HL-60 (cell line): ENCODE data around the gene PACRG.

Experiments
- DNase-seq, 2 experiments: peaks; one replicate each; pipeline ENCODE4 v3.0.0-alpha.2; 2010 to 2020; ENCODE audit warnings: low read depth in 1 of 2, low spot score in 1 of 2
- H3K27ac ChIP-seq: fragments of 250-450 bp; sonication (Bioruptor Pico); replicated peaks from 2 replicates; pipeline ENCODE4 v1.5.1; 2020; ENCODE audit warnings: mild to moderate bottlenecking, moderate library complexity
- H3K27me3 ChIP-seq: fragments of 250-450 bp; sonication (Bioruptor Pico); 2 replicates; pipeline ENCODE4 v1.5.1; 2021; ENCODE audit warnings: mild to moderate bottlenecking, moderate library complexity; ENCODE audit not compliant: insufficient read depth, poor library complexity, severe bottlenecking
- H3K4me3 ChIP-seq: replicated peaks from 2 replicates; pipeline ENCODE4 v1.5.1; 2011; ENCODE audit warnings: mild to moderate bottlenecking, control low read depth, low read length; ENCODE audit not compliant: insufficient read depth
- GABPA ChIP-seq: IDR thresholded peaks from 2 replicates; pipeline ENCODE4 v1.6.1; 2012; ENCODE audit warnings: low read depth
- POLR2AphosphoS5 ChIP-seq: IDR thresholded peaks from 2 replicates; pipeline ENCODE4 v1.6.1; 2012; ENCODE audit warnings: low read depth
- SPI1 ChIP-seq: IDR thresholded peaks from 2 replicates; pipeline ENCODE4 v1.6.1; 2012; ENCODE audit warnings: low read depth, mild to moderate bottlenecking, borderline replicate concordance
- TF ChIP-seq, protein P1 (sequence below): IDR thresholded peaks from 2 replicates; pipeline ENCODE4 v1.6.1; 2012; ENCODE audit warnings: low read depth; ENCODE audit not compliant: insufficient replicate concordance
- TF ChIP-seq, protein P2 (sequence below): IDR thresholded peaks from one replicate; pipeline ENCODE4 v1.5.1; 2011; ENCODE audit warnings: low read length, control low read depth, inconsistent platforms; ENCODE audit not compliant: insufficient read depth

The PACRG gene

DNA sequence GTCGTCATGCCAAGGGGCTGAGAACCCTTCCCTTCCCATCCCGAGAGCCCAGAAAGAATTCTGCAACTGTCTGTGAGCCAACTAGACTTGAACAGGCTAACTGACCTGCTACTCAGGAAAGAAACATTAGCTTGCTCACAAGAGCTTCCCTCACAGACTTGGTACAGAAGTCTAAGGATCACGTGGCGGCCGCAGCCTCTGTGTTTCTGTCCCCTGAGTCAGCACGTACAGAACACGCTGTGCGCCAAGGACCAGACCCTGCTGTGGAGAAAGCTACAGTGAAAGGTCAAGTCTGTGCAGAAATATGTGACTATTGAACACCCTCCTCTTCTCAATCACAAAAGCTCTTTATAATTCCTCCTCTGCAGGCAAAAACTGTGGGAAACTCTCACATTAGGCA lies 535.4 kb downstream of the PACRG start:
- DNase-seq: no peak

DNA sequence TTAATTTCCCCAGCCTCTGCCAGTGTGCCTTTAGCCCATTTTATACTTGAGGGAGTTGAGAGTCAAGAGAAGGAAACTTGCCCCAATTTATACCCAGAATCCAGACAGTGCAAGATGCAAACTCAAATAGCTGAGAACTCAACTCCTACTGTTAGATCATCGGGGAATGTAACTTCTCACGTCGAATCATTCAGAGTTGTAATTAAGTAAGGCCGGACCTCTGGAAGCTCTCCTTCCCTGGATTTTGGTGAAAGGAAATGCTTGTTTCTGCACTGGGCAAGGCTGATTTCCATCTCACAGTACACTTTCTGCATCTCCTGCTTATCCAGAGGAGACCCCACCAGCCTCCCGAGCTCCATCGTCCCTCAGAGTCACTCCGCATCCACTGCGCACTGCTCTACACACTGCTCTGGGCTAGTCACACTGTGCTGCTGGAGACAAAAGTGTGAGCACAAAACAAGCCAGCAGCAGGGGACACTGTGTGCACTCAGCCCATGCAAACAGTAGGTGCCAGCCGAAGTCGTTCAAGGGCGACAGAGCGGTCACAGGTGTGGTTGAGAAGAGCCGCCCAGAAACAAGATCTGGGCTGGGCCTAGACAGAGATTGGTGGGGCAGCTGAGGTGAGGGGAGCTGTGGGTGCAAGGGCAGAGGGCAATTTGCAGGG lies 536.4 kb downstream of the PACRG start:
- Histone ChIP-seq H3K27ac (no peak overlapping the region), H3K4me3 (no peak overlapping the region), H3K27me3 (no peaks in the 10 kb centered on the region)
- TF ChIP-seq, protein P1, sequence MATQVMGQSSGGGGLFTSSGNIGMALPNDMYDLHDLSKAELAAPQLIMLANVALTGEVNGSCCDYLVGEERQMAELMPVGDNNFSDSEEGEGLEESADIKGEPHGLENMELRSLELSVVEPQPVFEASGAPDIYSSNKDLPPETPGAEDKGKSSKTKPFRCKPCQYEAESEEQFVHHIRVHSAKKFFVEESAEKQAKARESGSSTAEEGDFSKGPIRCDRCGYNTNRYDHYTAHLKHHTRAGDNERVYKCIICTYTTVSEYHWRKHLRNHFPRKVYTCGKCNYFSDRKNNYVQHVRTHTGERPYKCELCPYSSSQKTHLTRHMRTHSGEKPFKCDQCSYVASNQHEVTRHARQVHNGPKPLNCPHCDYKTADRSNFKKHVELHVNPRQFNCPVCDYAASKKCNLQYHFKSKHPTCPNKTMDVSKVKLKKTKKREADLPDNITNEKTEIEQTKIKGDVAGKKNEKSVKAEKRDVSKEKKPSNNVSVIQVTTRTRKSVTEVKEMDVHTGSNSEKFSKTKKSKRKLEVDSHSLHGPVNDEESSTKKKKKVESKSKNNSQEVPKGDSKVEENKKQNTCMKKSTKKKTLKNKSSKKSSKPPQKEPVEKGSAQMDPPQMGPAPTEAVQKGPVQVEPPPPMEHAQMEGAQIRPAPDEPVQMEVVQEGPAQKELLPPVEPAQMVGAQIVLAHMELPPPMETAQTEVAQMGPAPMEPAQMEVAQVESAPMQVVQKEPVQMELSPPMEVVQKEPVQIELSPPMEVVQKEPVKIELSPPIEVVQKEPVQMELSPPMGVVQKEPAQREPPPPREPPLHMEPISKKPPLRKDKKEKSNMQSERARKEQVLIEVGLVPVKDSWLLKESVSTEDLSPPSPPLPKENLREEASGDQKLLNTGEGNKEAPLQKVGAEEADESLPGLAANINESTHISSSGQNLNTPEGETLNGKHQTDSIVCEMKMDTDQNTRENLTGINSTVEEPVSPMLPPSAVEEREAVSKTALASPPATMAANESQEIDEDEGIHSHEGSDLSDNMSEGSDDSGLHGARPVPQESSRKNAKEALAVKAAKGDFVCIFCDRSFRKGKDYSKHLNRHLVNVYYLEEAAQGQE: no peak
- TF ChIP-seq GABPA: no peak
- TF ChIP-seq POLR2AphosphoS5: no peak
- TF ChIP-seq SPI1: no peak
- TF ChIP-seq, protein P2, sequence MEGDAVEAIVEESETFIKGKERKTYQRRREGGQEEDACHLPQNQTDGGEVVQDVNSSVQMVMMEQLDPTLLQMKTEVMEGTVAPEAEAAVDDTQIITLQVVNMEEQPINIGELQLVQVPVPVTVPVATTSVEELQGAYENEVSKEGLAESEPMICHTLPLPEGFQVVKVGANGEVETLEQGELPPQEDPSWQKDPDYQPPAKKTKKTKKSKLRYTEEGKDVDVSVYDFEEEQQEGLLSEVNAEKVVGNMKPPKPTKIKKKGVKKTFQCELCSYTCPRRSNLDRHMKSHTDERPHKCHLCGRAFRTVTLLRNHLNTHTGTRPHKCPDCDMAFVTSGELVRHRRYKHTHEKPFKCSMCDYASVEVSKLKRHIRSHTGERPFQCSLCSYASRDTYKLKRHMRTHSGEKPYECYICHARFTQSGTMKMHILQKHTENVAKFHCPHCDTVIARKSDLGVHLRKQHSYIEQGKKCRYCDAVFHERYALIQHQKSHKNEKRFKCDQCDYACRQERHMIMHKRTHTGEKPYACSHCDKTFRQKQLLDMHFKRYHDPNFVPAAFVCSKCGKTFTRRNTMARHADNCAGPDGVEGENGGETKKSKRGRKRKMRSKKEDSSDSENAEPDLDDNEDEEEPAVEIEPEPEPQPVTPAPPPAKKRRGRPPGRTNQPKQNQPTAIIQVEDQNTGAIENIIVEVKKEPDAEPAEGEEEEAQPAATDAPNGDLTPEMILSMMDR: no peak
- DNase-seq: no peak

More for the DNA sequence above, 535.4 kb downstream of the PACRG start:
- Histone ChIP-seq H3K4me3 (no peak overlapping the region), H3K27me3 (no peaks in the 10 kb centered on the region), H3K27ac (no peak overlapping the region)
- no peak for TF ChIP-seq GABPA
- TF ChIP-seq, protein P1: no peak

DNA sequence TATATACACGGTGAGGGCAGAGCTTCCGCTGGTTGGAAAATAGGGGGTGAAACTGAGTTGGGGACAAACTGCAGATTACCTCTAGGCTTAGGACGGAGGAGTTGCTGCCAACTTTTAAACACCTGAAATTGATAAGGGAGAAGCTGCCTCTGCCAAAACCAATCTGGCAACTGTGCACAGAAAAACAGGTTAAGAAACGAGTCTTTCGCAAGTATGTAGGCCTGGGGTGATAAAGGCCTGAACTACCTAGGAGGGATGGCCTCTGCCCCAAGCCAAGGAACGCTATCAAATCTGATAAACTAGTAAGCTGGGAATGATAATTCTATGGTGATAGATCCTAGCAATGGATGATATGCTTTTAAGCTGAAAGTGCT lies 536.9 kb downstream of the PACRG start:
- H3K27me3 ChIP-seq: no peaks in the 10 kb centered on the region
- no peak overlapping the region for H3K27ac ChIP-seq
- TF ChIP-seq POLR2AphosphoS5 (no peak), GABPA (no peak), SPI1 (no peak)
- TF ChIP-seq, protein P2: no peak
- TF ChIP-seq, protein P1: no peak
- no peak overlapping the region for H3K4me3 ChIP-seq
- DNase-seq: no peak

DNA sequence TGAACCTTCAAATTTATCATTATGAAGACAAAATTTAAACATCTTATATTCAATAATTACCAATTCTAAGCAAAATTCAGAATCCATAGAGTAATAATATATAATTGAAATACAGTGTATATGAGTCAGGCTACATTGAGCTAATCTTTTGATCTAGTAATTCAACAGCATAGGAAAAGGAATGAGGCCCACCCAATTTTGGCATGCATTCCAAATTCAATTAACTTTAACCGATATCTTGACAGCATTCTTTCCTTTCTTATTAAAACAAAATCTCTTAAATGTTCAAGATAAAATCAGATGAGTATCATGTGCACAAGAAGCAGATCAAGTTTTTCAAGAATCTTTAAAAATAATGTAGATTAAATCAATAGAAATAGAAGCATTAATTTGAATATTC lies 553.9 kb downstream of the PACRG start:
- Histone ChIP-seq H3K27ac (no peak overlapping the region), H3K27me3 (no peaks in the 10 kb centered on the region), H3K4me3 (no peak overlapping the region)
- no peak for TF ChIP-seq SPI1
- TF ChIP-seq POLR2AphosphoS5: no peak
- TF ChIP-seq, protein P2: no peak
- TF ChIP-seq, protein P1: no peak
- TF ChIP-seq GABPA: no peak
- DNase-seq: no peak
